Measurements from ENCODE around the gene KLHL14. TPM values are rescaled to one million over a fixed set of nuclear protein-coding genes. Genes with fewer than 3 reads are reported as not detected.

Gene KLHL14
- total RNA-seq, 2 experiments from 2014 or later, result 0.57 to 2.8 TPM

- no peaks in the 10 kb centered on the region for H4K20me1 ChIP-seq (ENCODE audit: insufficient read depth, low read length)
- peaks cover 42% of the 10 kb centered on the region for H3K4me1 ChIP-seq (ENCODE audit: insufficient read depth, low read length, poor library complexity, severe bottlenecking)
- H3K9me3 ChIP-seq (ENCODE audit: low read length), result no peaks in the 10 kb centered on the region
- POLR2A ChIA-PET, result interaction anchor here (1.1 to 1.2 kb wide), 2 partner anchors 10 to 47 kb away, joined by 4 read pairs; no protein-coding TSS in a partner anchor
- peak overlapping the region; percentile 88 for H3K4me2 ChIP-seq (ENCODE audit: low read length)
- no peaks in the 10 kb centered on the region for H3K36me3 ChIP-seq (ENCODE audit: insufficient read depth, low read length)
- no peak overlapping the region for H3K27ac ChIP-seq (ENCODE audit: low read depth, low read length, poor library complexity, severe bottlenecking)
- H3K79me2 ChIP-seq (ENCODE audit: insufficient read depth, low read depth, low read length), result no peaks in the 10 kb centered on the region
- no peak for TF ChIP-seq CTCF (conservative IDR thresholded peaks at IDR 0.05; ENCODE audit: low read length)
- TF ChIP-seq EZH2phosphoT487 (IDR thresholded peaks at IDR 0.05; ENCODE audit: borderline replicate concordance, low read depth, low read length), result no peak
- intact Hi-C loops (cut with micrococcal nuclease; ENCODE audit: unreplicated experiment), result loop anchor here (5.0 kb wide), 1 partner anchor 151 kb away; no protein-coding TSS in a partner anchor
- peak overlapping the region; percentile 58; the same call in 1 of the 2 replicates for H2AFZ ChIP-seq (ENCODE audit: low read length)
- DNase-seq (ENCODE audit: low spot score), result peak; percentile 48
- H3K4me3 ChIP-seq (ENCODE audit: low read depth, low read length, poor library complexity, severe bottlenecking), result peak overlapping the region; percentile 70
- CTCF ChIA-PET (ENCODE audit: unreplicated experiment), result interaction anchor here (0.8 kb wide), 1 partner anchor 30 kb away, joined by 3 read pairs; no protein-coding TSS in a partner anchor
- no TSS peak for BruUV-seq (replicated peaks)
- no peaks in the 10 kb centered on the region for H3K9me2 ChIP-seq (ENCODE audit: insufficient read depth, low read length)
These were observed 1.6 kb downstream of the KLHL14 start for GRCh38 chr18:32771169-32771751.

GRCh38 chr18:32770666-32771168 is 2.1 kb downstream of the KLHL14 start:
- Histone ChIP-seq H3K4me1 (ENCODE audit: insufficient read depth, low read length, poor library complexity, severe bottlenecking) (peaks cover 42% of the 10 kb centered on the region), H3K4me2 (ENCODE audit: low read length) (peak overlapping the region; percentile 88), H4K20me1 (ENCODE audit: insufficient read depth, low read length) (no peaks in the 10 kb centered on the region), H3K4me3 (ENCODE audit: low read depth, low read length, poor library complexity, severe bottlenecking) (peak overlapping the region; percentile 70), H3K9me2 (ENCODE audit: insufficient read depth, low read length) (no peaks in the 10 kb centered on the region), H3K79me2 (ENCODE audit: insufficient read depth, low read depth, low read length) (no peaks in the 10 kb centered on the region), H3K36me3 (ENCODE audit: insufficient read depth, low read length) (no peaks in the 10 kb centered on the region), H2AFZ (ENCODE audit: low read length) (peak overlapping the region; percentile 58; the same call in 1 of the 2 replicates), H3K9me3 (ENCODE audit: low read length) (no peaks in the 10 kb centered on the region), H3K27ac (ENCODE audit: low read depth, low read length, poor library complexity, severe bottlenecking) (no peak overlapping the region)
- CTCF ChIA-PET (ENCODE audit: unreplicated experiment), result interaction anchor here (0.7 to 0.8 kb wide), 2 partner anchors 23 to 31 kb away, joined by 3 to 4 read pairs; no protein-coding TSS in a partner anchor
- DNase-seq (ENCODE audit: low spot score), result no peak
- intact Hi-C loops (cut with micrococcal nuclease; ENCODE audit: unreplicated experiment), result loop anchor here (5.0 kb wide), 1 partner anchor 152 kb away; no protein-coding TSS in a partner anchor
- TF ChIP-seq EZH2phosphoT487 (IDR thresholded peaks at IDR 0.05; ENCODE audit: borderline replicate concordance, low read depth, low read length) (no peak), CTCF (conservative IDR thresholded peaks at IDR 0.05; ENCODE audit: low read length) (no peak)
- POLR2A ChIA-PET, result interaction anchor here (0.7 to 1.2 kb wide), 3 partner anchors 9 to 47 kb away, joined by 3 to 4 read pairs (median 4); no protein-coding TSS in a partner anchor
- no TSS peak for BruUV-seq (replicated peaks)

Data from OCI-LY7 (cell line).